ENCODE data around the gene WDR48. TPM values are rescaled to one million over a fixed set of nuclear protein-coding genes. Genes with fewer than 3 reads are reported as not detected.
A peak's percentile ranks its signal among the peaks of the same experiment; 100 is the strongest.

The WDR48 gene
- total RNA-seq, 1 experiment from 2014 or later, result 19.3 TPM

DNA sequence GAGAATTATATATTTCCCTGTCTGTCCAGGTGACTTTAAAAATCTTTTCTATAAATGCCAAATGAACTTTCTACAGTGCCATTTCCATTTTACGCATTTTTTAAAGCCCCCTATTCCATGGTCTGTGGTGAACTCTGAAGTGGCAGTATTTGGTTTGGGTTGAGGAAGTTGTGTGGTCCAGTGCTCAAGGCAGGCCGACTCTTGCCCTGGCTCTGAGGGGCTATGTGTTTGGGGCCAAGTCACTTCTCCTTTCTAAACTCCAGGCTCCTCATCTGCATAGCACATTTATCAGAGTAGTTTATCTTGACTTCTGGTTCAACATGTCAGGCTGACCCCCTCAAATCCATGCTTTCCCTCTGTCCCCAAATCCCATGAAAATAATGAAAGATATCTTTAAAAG lies 69.8 kb downstream of the WDR48 start:
- TF ChIP-seq EZH2 (IDR thresholded peaks at IDR 0.05; ENCODE audit: borderline replicate concordance, low read depth, low read length, poor library complexity, severe bottlenecking), result no peak
- TF ChIP-seq CTCF (conservative IDR thresholded peaks at IDR 0.05; ENCODE audit: low read depth, low read length), result no peak
- CTCF ChIA-PET, result no interaction called here
- intact Hi-C loops (cut with micrococcal nuclease; ENCODE audit: unreplicated experiment), result no loop called here
- H3K27me3 ChIP-seq (replicated peaks; ENCODE audit: insufficient read depth, low read depth, low read length, poor library complexity), result no peaks in the 10 kb centered on the region
- no peak overlapping the region for H3K4me3 ChIP-seq (ENCODE audit: low read depth, low read length, poor library complexity, severe bottlenecking)
- no peak for DNase-seq (ENCODE audit: low spot score)
- H3K4me1 ChIP-seq (ENCODE audit: insufficient read depth, low read length, poor library complexity, severe bottlenecking), result no peaks in the 10 kb centered on the region
- POLR2A ChIA-PET (ENCODE audit: low non-redundant PET), result no interaction called here
- H3K36me3 ChIP-seq (ENCODE audit: insufficient read depth, low read length, poor library complexity, severe bottlenecking), result no peaks in the 10 kb centered on the region
- H3K9me3 ChIP-seq (ENCODE audit: low read depth, low read length, poor library complexity, severe bottlenecking), result no peaks in the 10 kb centered on the region
- BruUV-seq (replicated peaks), result no TSS peak
- H3K27ac ChIP-seq (ENCODE audit: low read depth, low read length, poor library complexity, severe bottlenecking), result no peak overlapping the region

DNA sequence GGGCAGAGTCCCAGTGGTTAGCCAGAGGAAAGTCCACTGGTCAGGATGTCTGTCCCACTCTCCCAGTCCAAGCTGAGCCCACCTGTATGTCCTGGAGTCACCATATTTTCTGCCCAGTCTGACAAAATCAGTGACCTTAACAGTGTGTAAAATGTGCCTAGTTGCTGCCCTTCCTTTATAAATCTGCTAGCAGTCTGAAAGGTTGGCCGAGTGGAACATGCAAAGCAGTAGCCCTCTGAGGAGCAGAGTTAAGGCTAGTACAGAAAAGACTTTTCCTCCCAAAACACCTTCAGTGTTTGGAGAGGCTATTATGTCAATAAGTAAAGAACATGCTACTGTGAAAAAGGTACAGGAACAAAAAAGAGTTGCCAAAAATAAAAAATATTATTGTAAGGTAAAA lies 71.0 kb downstream of the WDR48 start:
- Histone ChIP-seq H3K9me3 (ENCODE audit: low read depth, low read length, poor library complexity, severe bottlenecking) (no peaks in the 10 kb centered on the region), H3K27ac (ENCODE audit: low read depth, low read length, poor library complexity, severe bottlenecking) (no peak overlapping the region), H3K4me3 (ENCODE audit: low read depth, low read length, poor library complexity, severe bottlenecking) (no peak overlapping the region), H3K36me3 (ENCODE audit: insufficient read depth, low read length, poor library complexity, severe bottlenecking) (no peaks in the 10 kb centered on the region), H3K4me1 (ENCODE audit: insufficient read depth, low read length, poor library complexity, severe bottlenecking) (no peaks in the 10 kb centered on the region), H3K27me3 (replicated peaks; ENCODE audit: insufficient read depth, low read depth, low read length, poor library complexity) (no peaks in the 10 kb centered on the region)
- BruUV-seq (replicated peaks), result no TSS peak
- DNase-seq (ENCODE audit: low spot score), result no peak
- ChIA-PET CTCF (no interaction called here), POLR2A (ENCODE audit: low non-redundant PET) (no interaction called here)
- TF ChIP-seq CTCF (conservative IDR thresholded peaks at IDR 0.05; ENCODE audit: low read depth, low read length) (no peak), EZH2 (IDR thresholded peaks at IDR 0.05; ENCODE audit: borderline replicate concordance, low read depth, low read length, poor library complexity, severe bottlenecking) (no peak)
- intact Hi-C loops (cut with micrococcal nuclease; ENCODE audit: unreplicated experiment), result no loop called here

DNA sequence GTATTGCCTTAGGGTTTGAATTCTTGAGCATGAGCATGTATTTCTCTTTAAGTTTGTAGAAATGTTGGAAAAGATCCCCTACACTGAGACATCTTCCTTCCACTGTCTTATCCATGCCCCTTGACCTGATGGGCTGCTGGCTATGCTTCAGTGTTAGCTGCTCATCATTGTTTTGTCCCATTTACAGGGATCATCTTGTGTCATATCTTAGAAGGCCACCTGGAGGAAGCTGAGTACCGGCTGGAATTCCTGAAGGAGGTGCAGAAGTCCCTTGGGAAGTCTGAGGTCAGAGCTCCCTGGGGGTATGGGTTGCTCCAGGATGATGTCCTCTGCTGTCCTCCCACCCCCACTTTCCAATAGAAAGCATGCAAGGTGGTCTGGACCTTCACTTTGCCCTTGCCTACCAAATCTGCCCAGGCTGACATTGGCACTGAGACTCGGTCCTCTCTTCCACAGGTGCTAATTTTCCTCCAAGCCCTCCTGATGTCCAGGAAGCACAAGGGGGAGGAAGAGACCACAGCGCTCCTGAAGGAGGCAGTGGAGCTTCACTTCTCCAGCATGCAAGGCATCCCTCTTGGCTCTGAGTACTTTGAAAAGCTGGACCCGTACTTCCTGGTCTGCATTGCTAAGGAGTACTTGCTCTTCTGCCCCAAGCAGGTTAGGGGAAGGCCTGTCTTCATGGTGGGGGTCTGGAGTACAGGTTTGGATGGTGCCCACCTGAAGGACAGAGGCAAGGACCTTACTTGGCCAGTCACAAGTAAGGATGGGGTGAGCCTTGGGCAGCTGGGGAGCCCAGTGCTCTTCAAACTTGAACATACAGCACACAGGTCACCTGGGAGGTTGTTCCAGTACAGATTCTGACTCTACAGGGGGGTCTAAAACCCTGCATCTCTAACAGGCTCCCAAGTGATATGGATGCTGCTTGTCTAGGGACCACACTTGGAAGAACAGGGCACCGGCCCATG lies 73.3 kb downstream of the WDR48 start:
- Histone ChIP-seq H3K4me3 (ENCODE audit: low read depth, low read length, poor library complexity, severe bottlenecking) (no peak overlapping the region), H3K9me3 (ENCODE audit: low read depth, low read length, poor library complexity, severe bottlenecking) (no peaks in the 10 kb centered on the region), H3K27ac (ENCODE audit: low read depth, low read length, poor library complexity, severe bottlenecking) (no peak overlapping the region), H3K27me3 (replicated peaks; ENCODE audit: insufficient read depth, low read depth, low read length, poor library complexity) (no peaks in the 10 kb centered on the region), H3K36me3 (ENCODE audit: insufficient read depth, low read length, poor library complexity, severe bottlenecking) (no peaks in the 10 kb centered on the region), H3K4me1 (ENCODE audit: insufficient read depth, low read length, poor library complexity, severe bottlenecking) (no peaks in the 10 kb centered on the region)
- no TSS peak for BruUV-seq (replicated peaks)
- CTCF ChIA-PET, result interaction anchor here (1.5 to 2.8 kb wide), 3 partner anchors 25 to 167 kb away, joined by 3 to 27 read pairs (median 9); no protein-coding TSS in a partner anchor
- DNase-seq (ENCODE audit: low spot score), result no peak
- intact Hi-C loops (cut with micrococcal nuclease; ENCODE audit: unreplicated experiment), result loop anchor here (2.0 kb wide), 1 partner anchor 164 kb away; no protein-coding TSS in a partner anchor
- POLR2A ChIA-PET (ENCODE audit: low non-redundant PET), result no interaction called here
- TF ChIP-seq CTCF (conservative IDR thresholded peaks at IDR 0.05; ENCODE audit: low read depth, low read length), result peak; percentile 36
- no peak for TF ChIP-seq EZH2 (IDR thresholded peaks at IDR 0.05; ENCODE audit: borderline replicate concordance, low read depth, low read length, poor library complexity, severe bottlenecking)
